NCI-H524 treated with DMSO at 0.1 percent for 48 hours (cell line): ENCODE results near the gene USP13.

Experiments used
- DNase-seq: peaks from one replicate; lab custom pipeline; 2025; lab: John Stamatoyannopoulos, UW

Gene USP13

GRCh38 chr3:179801263-179801662 is 148.4 kb downstream of the USP13 start:
- no peak for DNase-seq

GRCh38 chr3:179801856-179802255 is 149.0 kb downstream of the USP13 start:
- DNase-seq: no peak

- DNase-seq: no peak
These were observed 153.3 kb downstream of the USP13 start for GRCh38 chr3:179806177-179806576.

GRCh38 chr3:179807588-179807987 is 154.7 kb downstream of the USP13 start:
- no peak for DNase-seq

- no peak for DNase-seq
These were observed 156.8 kb downstream of the USP13 start for GRCh38 chr3:179809639-179810038.

DNA sequence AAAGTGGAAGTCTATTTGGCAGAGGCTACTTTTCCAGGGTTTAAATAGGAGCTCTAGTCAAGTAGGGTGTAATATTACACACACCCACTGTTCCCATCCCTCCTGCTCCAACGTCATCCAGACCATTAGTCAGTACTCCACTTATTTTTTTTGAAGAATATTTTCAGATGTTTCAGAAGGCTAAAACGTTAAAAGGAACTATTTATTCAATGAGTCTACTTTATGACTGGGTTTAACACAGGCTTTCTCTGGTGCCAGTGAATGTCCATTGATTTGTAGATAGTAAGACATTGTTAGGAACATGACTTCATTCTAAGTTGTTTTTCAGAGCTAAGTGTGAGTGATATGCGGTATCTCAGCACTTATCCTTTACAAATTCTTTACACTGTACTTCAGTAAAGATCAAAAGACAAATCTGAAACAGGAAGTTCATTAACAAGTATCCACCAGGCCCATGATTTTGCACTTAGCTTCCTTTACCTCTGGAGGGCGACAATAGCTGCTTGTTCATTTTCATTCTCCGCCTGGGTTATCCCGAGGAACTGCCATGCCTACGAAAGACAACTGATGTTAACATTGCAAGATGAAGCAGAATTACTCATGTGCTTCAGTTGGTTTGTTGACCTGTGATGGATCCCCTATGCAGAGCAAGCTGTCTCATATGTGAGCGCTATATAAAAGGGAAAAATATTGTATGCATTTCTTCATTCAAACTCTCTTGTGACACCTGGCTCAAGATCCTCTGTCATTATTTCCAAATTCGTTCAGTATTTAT is 158.7 kb downstream of the USP13 start:
- DNase-seq: peak; percentile 40

- no peak for DNase-seq
These were observed 159.2 kb downstream of the USP13 start for GRCh38 chr3:179812096-179812382.

DNA sequence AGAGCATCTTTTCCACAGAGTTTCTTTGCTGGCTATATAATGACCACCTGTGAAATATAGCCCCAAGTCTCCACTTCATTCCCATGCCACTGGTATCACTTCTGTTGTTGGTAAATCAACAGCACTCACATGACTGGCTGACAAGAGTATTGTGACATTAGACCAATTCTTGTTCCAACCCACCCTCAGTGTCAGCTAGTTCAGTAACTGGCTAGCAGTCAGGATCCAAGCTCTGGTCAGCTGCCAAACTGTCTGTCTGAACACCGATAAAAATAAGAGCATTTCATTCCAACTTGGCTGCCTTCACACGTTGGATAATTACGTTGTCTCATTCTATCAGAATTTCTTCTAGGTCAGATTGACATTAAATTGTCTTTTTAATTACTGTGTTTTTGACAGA is 166.5 kb downstream of the USP13 start:
- DNase-seq: no peak

DNA sequence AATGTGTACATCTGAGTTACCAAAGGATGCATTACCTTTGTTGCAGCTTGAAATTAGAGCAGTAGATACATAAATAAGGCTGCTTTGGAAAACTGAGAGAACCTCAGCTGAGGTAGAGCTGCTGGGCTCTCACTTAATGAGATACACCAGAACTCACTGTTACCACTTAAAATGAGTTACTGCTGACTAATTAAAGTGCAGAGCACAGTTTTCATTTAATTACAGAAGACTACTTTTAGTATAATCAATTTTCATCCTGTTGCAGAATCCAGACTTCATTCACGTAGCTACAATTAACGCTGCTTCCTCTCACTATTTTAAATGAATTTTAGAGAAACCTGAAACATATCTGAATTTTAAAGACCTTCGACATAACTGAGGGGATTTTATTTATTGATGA is 169.5 kb downstream of the USP13 start:
- no peak for DNase-seq

- DNase-seq: no peak
These were observed 172.8 kb downstream of the USP13 start for GRCh38 chr3:179825527-179826246.

- no peak for DNase-seq
These were observed 173.4 kb downstream of the USP13 start for GRCh38 chr3:179826247-179826637.

- no peak for DNase-seq
These were observed 175.9 kb downstream of the USP13 start for GRCh38 chr3:179828738-179829137.

GRCh38 chr3:179829401-179829800 is 176.6 kb downstream of the USP13 start:
- DNase-seq: no peak

GRCh38 chr3:179832333-179832854 is 179.6 kb downstream of the USP13 start:
- no peak for DNase-seq

- no peak for DNase-seq
These were observed 180.5 kb downstream of the USP13 start for GRCh38 chr3:179833294-179833693.

- no peak for DNase-seq
These were observed 184.5 kb downstream of the USP13 start for GRCh38 chr3:179837374-179837773.
